Right atrium auricular region (tissue), 2 donors: ENCODE measurements around the gene DLG2. TPM values are rescaled to one million over a fixed set of nuclear protein-coding genes. Genes with fewer than 3 reads are reported as not detected.

Source experiments
- DNase-seq: peaks from one replicate; pipeline ENCODE4 v3.0.0-alpha.2; 2019; ENCODE audit warnings: low spot score
- H3K27ac ChIP-seq, 2 donors: fragments of 200-600 bp; sonication (generic); 1 replicate in 1 of 2; 2 replicates in 1 of 2; pipeline ENCODE4 v1.5.1; 2016 to 2019
- H3K27me3 ChIP-seq, 2 donors: fragments of 200-600 bp; sonication (generic); one replicate each; pipeline versions ENCODE4 v1.5.1 to v1.6.0; 2017 to 2019
- H3K36me3 ChIP-seq: fragments of 200-600 bp; sonication (generic); one replicate; pipeline ENCODE4 v1.5.1; 2016
- H3K4me1 ChIP-seq, 2 donors: fragments of 200-600 bp; sonication (generic); one replicate each; pipeline versions ENCODE4 v1.5.1 to v1.6.0; 2017 to 2019
- H3K4me3 ChIP-seq, 2 donors: fragments of 200-600 bp; sonication (generic); 1 replicate in 1 of 2; 2 replicates in 1 of 2; pipeline ENCODE4 v1.5.1; 2017 to 2019; ENCODE audit warnings: mild to moderate bottlenecking in 1 of 2, moderate library complexity in 1 of 2
- H3K9me3 ChIP-seq, 2 donors: fragments of 200-600 bp; sonication (generic); one replicate each; pipeline ENCODE4 v1.5.1; 2019
- CTCF ChIP-seq, 2 donors: fragments of 200-600 bp; sonication (generic); IDR thresholded peaks; one replicate each; pipeline ENCODE4 v1.5.1; 2019; ENCODE audit warnings: antibody characterized with exemption in 2 of 2
- total RNA-seq, 2 donors: library from RNA; depleted of rRNA; stranded (reverse); fragments of >200 nt; gene quantifications; one replicate each; pipeline ENCODE4 v1.1.0, GENCODE V29; 2016

DLG2 gene
- total RNA-seq, 2 donors from 2014 or later = 6.6 to 6.7 TPM

GRCh38 chr11:83493917-83494316 is 2133.2 kb downstream of the DLG2 start:
- no peaks in the 10 kb centered on the region for H3K9me3 ChIP-seq
- H3K27me3 ChIP-seq = no peaks in the 10 kb centered on the region
- no peak for DNase-seq
- no peaks in the 10 kb centered on the region for H3K4me1 ChIP-seq
- TF ChIP-seq CTCF (IDR thresholded peaks at IDR 0.05) = no peak
- H3K27ac ChIP-seq = no peak overlapping the region
- H3K4me3 ChIP-seq = no peak overlapping the region
- no peaks in the 10 kb centered on the region for H3K36me3 ChIP-seq

GRCh38 chr11:83493034-83493433 is 2134.1 kb downstream of the DLG2 start:
- no peaks in the 10 kb centered on the region for H3K36me3 ChIP-seq
- TF ChIP-seq CTCF (IDR thresholded peaks at IDR 0.05) = no peak
- no peak overlapping the region for H3K4me3 ChIP-seq
- DNase-seq = no peak
- no peaks in the 10 kb centered on the region for H3K27me3 ChIP-seq
- no peaks in the 10 kb centered on the region for H3K9me3 ChIP-seq
- no peaks in the 10 kb centered on the region for H3K4me1 ChIP-seq
- H3K27ac ChIP-seq = no peak overlapping the region

- Histone ChIP-seq H3K4me3 (no peak overlapping the region), H3K27ac (no peak overlapping the region), H3K9me3 (no peaks in the 10 kb centered on the region), H3K4me1 (no peaks in the 10 kb centered on the region), H3K27me3 (no peaks in the 10 kb centered on the region), H3K36me3 (no peaks in the 10 kb centered on the region)
- no peak for TF ChIP-seq CTCF (IDR thresholded peaks at IDR 0.05)
- no peak for DNase-seq
Observed at GRCh38 chr11:83483808-83484207, 2143.3 kb downstream of the DLG2 start.

- H3K27me3 ChIP-seq = no peaks in the 10 kb centered on the region
- no peaks in the 10 kb centered on the region for H3K4me1 ChIP-seq
- no peak for TF ChIP-seq CTCF (IDR thresholded peaks at IDR 0.05)
- no peak for DNase-seq
- no peak overlapping the region for H3K27ac ChIP-seq
- H3K9me3 ChIP-seq = no peaks in the 10 kb centered on the region
- H3K36me3 ChIP-seq = no peaks in the 10 kb centered on the region
- no peak overlapping the region for H3K4me3 ChIP-seq
Observed at GRCh38 chr11:83480811-83481210, 2146.3 kb downstream of the DLG2 start.

- no peak for TF ChIP-seq CTCF (IDR thresholded peaks at IDR 0.05)
- DNase-seq = no peak
- Histone ChIP-seq H3K9me3 (no peaks in the 10 kb centered on the region), H3K4me3 (no peak overlapping the region), H3K27ac (no peak overlapping the region), H3K27me3 (no peaks in the 10 kb centered on the region), H3K4me1 (no peaks in the 10 kb centered on the region), H3K36me3 (no peaks in the 10 kb centered on the region)
Observed at GRCh38 chr11:83480251-83480650, 2146.9 kb downstream of the DLG2 start.

- Histone ChIP-seq H3K36me3 (no peaks in the 10 kb centered on the region), H3K9me3 (no peaks in the 10 kb centered on the region), H3K27me3 (no peaks in the 10 kb centered on the region), H3K4me3 (no peak overlapping the region), H3K27ac (no peak overlapping the region), H3K4me1 (no peaks in the 10 kb centered on the region)
- DNase-seq = no peak
- TF ChIP-seq CTCF (IDR thresholded peaks at IDR 0.05) = no peak
Observed at GRCh38 chr11:83477772-83478171, 2149.4 kb downstream of the DLG2 start.
